Effector memory CD4-positive, alpha-beta T cell (primary cell): ENCODE results near the gene FSTL4.

Source experiments
- DNase-seq, 3 donors: peaks; one replicate each; pipeline ENCODE4 v3.0.0-alpha.2; 2020
- H3K27ac ChIP-seq: 2 replicates; pipeline ENCODE4 v1.7.0; 2013; ENCODE audit warnings: mild to moderate bottlenecking, low read length, moderate library complexity; ENCODE audit not compliant: insufficient read depth, poor library complexity, severe bottlenecking
- H3K27me3 ChIP-seq: replicated peaks from 2 replicates; pipeline ENCODE4 v1.7.0; 2013; ENCODE audit warnings: mild to moderate bottlenecking, low read length; ENCODE audit not compliant: insufficient read depth, control insufficient read depth, poor library complexity, severe bottlenecking
- H3K36me3 ChIP-seq: 2 replicates; pipeline ENCODE4 v1.7.0; 2013; ENCODE audit warnings: mild to moderate bottlenecking, low read length, moderate library complexity; ENCODE audit not compliant: control insufficient read depth, insufficient read depth
- H3K4me1 ChIP-seq: 2 replicates; pipeline ENCODE4 v1.7.0; 2013; ENCODE audit warnings: low read length, mild to moderate bottlenecking; ENCODE audit not compliant: control insufficient read depth, insufficient read depth, poor library complexity, severe bottlenecking
- H3K4me3 ChIP-seq: 2 replicates; pipeline ENCODE4 v1.7.0; 2013; ENCODE audit warnings: low read length, low read depth, mild to moderate bottlenecking; ENCODE audit not compliant: insufficient read depth, poor library complexity, severe bottlenecking
- H3K9me3 ChIP-seq: 2 replicates; pipeline ENCODE4 v1.7.0; 2013; ENCODE audit warnings: mild to moderate bottlenecking, low read length, moderate library complexity; ENCODE audit not compliant: control insufficient read depth

FSTL4 gene

GRCh38 chr5:133466556-133467334 lies 145.6 kb downstream of the FSTL4 start:
- no peak for DNase-seq
- Histone ChIP-seq H3K36me3 (no peaks in the 10 kb centered on the region), H3K4me1 (peaks cover 23% of the 10 kb centered on the region), H3K27ac (peak overlapping the region; percentile 42), H3K9me3 (no peaks in the 10 kb centered on the region), H3K4me3 (no peak overlapping the region), H3K27me3 (no peaks in the 10 kb centered on the region)

GRCh38 chr5:133464013-133464412 lies 148.3 kb downstream of the FSTL4 start:
- Histone ChIP-seq H3K4me3 (no peak overlapping the region), H3K27ac (no peak overlapping the region), H3K4me1 (peaks cover 23% of the 10 kb centered on the region), H3K27me3 (no peaks in the 10 kb centered on the region), H3K36me3 (no peaks in the 10 kb centered on the region), H3K9me3 (no peaks in the 10 kb centered on the region)
- DNase-seq = no peak

- no peaks in the 10 kb centered on the region for H3K36me3 ChIP-seq
- no peaks in the 10 kb centered on the region for H3K9me3 ChIP-seq
- H3K27ac ChIP-seq = no peak overlapping the region
These were observed 150.4 kb downstream of the FSTL4 start for GRCh38 chr5:133461796-133462516.

GRCh38 chr5:133460172-133460758 lies 152.1 kb downstream of the FSTL4 start:
- H3K4me1 ChIP-seq = peaks cover 6% of the 10 kb centered on the region
- H3K27ac ChIP-seq = no peak overlapping the region
- H3K36me3 ChIP-seq = no peaks in the 10 kb centered on the region
- DNase-seq = no peak
- H3K27me3 ChIP-seq = no peaks in the 10 kb centered on the region
- H3K9me3 ChIP-seq = no peaks in the 10 kb centered on the region
- H3K4me3 ChIP-seq = no peak overlapping the region

More at GRCh38 chr5:133461796-133462516, 150.4 kb downstream of the FSTL4 start:
- Histone ChIP-seq H3K27me3 (no peaks in the 10 kb centered on the region), H3K4me1 (peaks cover 14% of the 10 kb centered on the region), H3K4me3 (no peak overlapping the region)
- no peak for DNase-seq

GRCh38 chr5:133459474-133460160 lies 152.7 kb downstream of the FSTL4 start:
- Histone ChIP-seq H3K9me3 (no peaks in the 10 kb centered on the region), H3K4me1 (peaks cover 6% of the 10 kb centered on the region), H3K4me3 (no peak overlapping the region), H3K36me3 (no peaks in the 10 kb centered on the region), H3K27me3 (no peaks in the 10 kb centered on the region), H3K27ac (no peak overlapping the region)
- DNase-seq = no peak

GRCh38 chr5:133458435-133458834 lies 153.9 kb downstream of the FSTL4 start:
- no peak for DNase-seq
- H3K36me3 ChIP-seq = no peaks in the 10 kb centered on the region
- no peak overlapping the region for H3K4me3 ChIP-seq
- H3K9me3 ChIP-seq = no peaks in the 10 kb centered on the region
- peaks cover 6% of the 10 kb centered on the region for H3K4me1 ChIP-seq
- H3K27ac ChIP-seq = no peak overlapping the region
- H3K27me3 ChIP-seq = no peaks in the 10 kb centered on the region

GRCh38 chr5:133457439-133458355 lies 154.6 kb downstream of the FSTL4 start:
- DNase-seq = no peak
- peaks cover 6% of the 10 kb centered on the region for H3K4me1 ChIP-seq
- no peak overlapping the region for H3K4me3 ChIP-seq
- no peaks in the 10 kb centered on the region for H3K27me3 ChIP-seq
- H3K36me3 ChIP-seq = no peaks in the 10 kb centered on the region
- H3K27ac ChIP-seq = no peak overlapping the region
- no peaks in the 10 kb centered on the region for H3K9me3 ChIP-seq

- H3K36me3 ChIP-seq = no peaks in the 10 kb centered on the region
- H3K27me3 ChIP-seq = no peaks in the 10 kb centered on the region
- no peak overlapping the region for H3K4me3 ChIP-seq
- no peaks in the 10 kb centered on the region for H3K9me3 ChIP-seq
- no peak overlapping the region for H3K27ac ChIP-seq
- peaks cover 6% of the 10 kb centered on the region for H3K4me1 ChIP-seq
- no peak for DNase-seq
These were observed 155.4 kb downstream of the FSTL4 start for GRCh38 chr5:133456933-133457402.

- Histone ChIP-seq H3K27ac (no peak overlapping the region), H3K9me3 (no peaks in the 10 kb centered on the region), H3K4me3 (no peak overlapping the region), H3K4me1 (peaks cover 6% of the 10 kb centered on the region), H3K27me3 (no peaks in the 10 kb centered on the region), H3K36me3 (no peaks in the 10 kb centered on the region)
- DNase-seq = no peak
These were observed 156.7 kb downstream of the FSTL4 start for GRCh38 chr5:133455676-133456075.
